Measurements from ENCODE around the gene PSAP.

The PSAP gene

DNA sequence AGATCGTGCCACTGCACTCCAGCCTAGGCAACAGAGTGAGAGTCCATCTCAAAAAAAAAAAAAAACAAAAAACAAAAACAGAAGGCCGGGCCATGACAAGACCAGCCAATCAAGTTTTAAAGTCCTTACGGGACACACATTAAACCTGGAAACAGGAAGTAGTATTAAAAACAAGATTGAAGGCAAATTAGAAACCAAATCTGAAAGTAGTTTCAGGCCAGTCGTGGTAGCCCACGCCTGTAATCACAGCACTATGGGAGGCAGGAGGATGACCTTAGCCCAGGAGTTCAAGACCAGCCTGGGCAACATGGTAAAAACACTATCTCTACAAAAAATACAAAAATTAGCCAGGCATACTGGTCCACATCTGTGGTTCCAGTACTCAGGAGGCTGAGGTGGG, 18.1 kb downstream of the PSAP start:
- no peak for TF ChIP-seq CTCF (conservative IDR thresholded peaks at IDR 0.05)
- no peak overlapping the region for H3K27ac ChIP-seq

DNA sequence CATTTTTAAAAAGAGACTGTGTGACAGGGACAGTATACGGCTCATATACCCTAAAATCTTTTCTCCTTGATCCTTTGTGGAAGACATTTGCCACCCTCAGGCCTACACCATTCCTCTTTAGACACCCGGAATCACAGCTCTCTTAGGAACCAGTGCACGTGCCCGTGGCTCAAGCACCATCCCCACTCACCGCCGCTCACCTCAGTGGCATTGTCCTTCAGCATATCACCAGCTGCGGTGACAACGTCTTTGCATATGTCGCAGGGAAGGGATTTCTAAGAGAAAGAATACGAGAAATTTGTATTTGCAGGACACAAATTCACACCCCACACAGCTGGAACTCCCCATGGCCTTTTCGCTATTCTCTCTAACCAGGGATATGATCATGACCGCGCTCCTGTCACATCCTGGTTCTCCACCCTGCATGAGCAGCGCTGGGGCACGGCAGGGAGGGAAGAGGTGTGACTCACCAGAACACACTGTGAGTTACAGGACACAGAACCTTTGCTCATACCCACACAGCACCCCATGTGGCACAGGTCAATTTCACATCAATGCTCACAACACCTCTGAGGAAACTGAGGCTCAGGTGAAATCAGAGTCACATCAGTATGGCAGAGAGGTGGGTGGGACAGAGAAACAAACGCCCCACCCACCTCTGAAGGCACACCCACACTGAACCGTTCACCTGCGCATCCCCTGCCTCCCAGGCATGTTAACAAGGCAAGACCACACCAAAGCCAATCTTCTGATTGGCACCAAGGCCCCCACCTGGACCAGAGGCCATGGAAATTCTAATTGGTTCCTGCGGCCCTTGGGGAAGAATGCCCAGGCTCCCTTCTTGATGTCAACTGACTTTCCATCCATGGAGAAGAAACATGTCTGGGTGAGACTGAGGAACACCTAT, 19.2 kb downstream of the PSAP start:
- no peak for TF ChIP-seq CTCF (conservative IDR thresholded peaks at IDR 0.05)
- no peak overlapping the region for H3K27ac ChIP-seq

DNA sequence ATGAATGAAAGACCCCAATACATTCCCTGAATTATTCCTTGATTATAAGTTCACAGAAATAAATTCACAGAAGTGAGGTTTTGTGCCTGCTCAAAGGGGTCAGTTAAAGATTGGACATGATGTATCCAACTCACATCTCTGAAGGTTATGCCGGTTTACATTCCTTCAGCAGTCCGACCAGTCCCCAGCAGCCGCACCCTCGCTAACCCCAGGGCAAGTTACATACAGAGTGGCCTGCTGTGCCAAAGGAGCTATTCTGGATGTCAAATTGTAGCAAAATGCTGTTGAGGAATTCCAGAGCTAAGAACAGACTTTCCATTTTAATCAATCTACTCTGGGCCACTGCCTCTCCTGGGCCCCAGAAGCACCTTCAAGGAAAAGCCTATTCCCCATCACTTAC, 20.3 kb downstream of the PSAP start:
- TF ChIP-seq CTCF (conservative IDR thresholded peaks at IDR 0.05), result no peak
- H3K27ac ChIP-seq, result no peak overlapping the region

DNA sequence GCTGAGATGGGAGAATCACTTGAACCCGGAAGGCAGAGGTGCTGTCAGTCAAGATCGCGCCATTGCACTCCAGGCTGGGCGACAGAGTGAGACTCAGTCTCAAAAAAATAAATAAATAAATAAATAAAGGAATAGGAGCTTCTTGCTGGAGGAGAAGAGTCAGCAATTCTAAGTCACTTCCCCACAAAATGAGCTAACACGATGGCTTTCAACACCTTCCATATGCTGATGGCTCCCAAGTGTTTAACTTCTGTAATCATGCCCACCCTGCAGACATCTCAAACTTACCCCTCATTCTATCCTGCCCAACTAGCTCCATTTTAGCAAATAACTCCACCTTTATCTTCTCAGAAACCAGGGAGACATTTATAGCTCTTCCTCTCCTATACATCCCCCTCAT, 21.2 kb downstream of the PSAP start:
- TF ChIP-seq CTCF (conservative IDR thresholded peaks at IDR 0.05), result no peak
- H3K27ac ChIP-seq, result no peak overlapping the region

GRCh38 chr10:71829171-71829570, 21.9 kb downstream of the PSAP start:
- no peak overlapping the region for H3K27ac ChIP-seq
- TF ChIP-seq CTCF (conservative IDR thresholded peaks at IDR 0.05), result no peak

DNA sequence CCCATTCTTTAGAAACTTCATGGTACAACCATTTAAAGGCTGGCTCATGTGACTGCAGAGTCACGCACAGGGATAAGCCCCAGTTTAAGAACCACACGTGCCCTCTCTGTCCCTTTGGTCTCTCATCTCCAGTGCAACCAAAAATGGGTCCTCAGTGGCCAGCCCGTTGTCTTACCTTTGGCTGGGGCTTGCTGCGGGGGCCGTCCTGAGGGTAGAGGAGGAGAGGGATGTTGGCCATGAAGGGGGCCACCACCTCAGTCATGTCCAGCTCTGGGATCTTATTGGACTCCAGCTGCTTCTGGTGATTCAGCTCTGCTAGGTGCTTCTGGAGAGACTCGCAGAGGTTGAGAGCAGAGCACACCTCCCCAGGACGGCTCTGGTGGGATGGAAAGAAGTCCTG, 22.3 kb downstream of the PSAP start:
- TF ChIP-seq CTCF (conservative IDR thresholded peaks at IDR 0.05), result no peak
- no peak overlapping the region for H3K27ac ChIP-seq

- no peak for TF ChIP-seq CTCF (conservative IDR thresholded peaks at IDR 0.05)
- no peak overlapping the region for H3K27ac ChIP-seq
These were observed 23.2 kb downstream of the PSAP start for GRCh38 chr10:71827852-71828251.
